ENCODE measurements around the gene ELFN1. TPM values are rescaled to one million over a fixed set of nuclear protein-coding genes. Genes with fewer than 3 reads are reported as not detected.

The ELFN1 gene
- total RNA-seq, 1 donor from 2014 or later: 2.2 TPM

DNA sequence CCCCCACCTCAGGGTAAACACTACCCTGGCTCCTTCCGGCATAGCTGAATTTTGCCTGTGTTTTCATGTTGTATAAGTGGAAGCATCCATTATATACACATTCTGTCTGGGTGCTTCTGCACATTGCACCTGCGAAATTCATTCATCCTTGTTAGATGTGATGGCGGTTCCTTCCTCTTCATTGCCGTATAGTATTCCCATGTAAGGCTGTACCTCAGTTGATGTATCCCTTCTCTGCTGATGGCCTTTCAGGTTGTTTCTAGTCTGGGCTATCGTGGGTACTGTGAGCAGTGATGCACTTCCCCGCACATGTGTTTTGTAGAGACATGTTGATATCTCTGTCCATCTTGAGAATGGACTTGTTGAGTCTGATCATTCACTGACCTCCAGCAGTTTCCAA lies 28.9 kb downstream of the ELFN1 start:
- intact Hi-C loops (cut with DNase I): no loop called here
- no peak overlapping the region for H3K27ac ChIP-seq
- no peaks in the 10 kb centered on the region for H3K9me3 ChIP-seq
- TF ChIP-seq POLR2AphosphoS5 (IDR thresholded peaks at IDR 0.05; ENCODE audit: insufficient read depth in 1 of 2, low read depth in 1 of 2): no peak
- TF ChIP-seq POLR2A (IDR thresholded peaks at IDR 0.05): no peak
- TF ChIP-seq, protein P1, sequence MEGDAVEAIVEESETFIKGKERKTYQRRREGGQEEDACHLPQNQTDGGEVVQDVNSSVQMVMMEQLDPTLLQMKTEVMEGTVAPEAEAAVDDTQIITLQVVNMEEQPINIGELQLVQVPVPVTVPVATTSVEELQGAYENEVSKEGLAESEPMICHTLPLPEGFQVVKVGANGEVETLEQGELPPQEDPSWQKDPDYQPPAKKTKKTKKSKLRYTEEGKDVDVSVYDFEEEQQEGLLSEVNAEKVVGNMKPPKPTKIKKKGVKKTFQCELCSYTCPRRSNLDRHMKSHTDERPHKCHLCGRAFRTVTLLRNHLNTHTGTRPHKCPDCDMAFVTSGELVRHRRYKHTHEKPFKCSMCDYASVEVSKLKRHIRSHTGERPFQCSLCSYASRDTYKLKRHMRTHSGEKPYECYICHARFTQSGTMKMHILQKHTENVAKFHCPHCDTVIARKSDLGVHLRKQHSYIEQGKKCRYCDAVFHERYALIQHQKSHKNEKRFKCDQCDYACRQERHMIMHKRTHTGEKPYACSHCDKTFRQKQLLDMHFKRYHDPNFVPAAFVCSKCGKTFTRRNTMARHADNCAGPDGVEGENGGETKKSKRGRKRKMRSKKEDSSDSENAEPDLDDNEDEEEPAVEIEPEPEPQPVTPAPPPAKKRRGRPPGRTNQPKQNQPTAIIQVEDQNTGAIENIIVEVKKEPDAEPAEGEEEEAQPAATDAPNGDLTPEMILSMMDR (IDR thresholded peaks at IDR 0.05): no peak
- H3K4me1 ChIP-seq: no peaks in the 10 kb centered on the region
- H3K4me3 ChIP-seq: no peak overlapping the region
- no peaks in the 10 kb centered on the region for H3K27me3 ChIP-seq
- DNase-seq (ENCODE audit: extremely low spot score in 2 of 2): no peak
- no peaks in the 10 kb centered on the region for H3K36me3 ChIP-seq

GRCh38 chr7:1700086-1700485 lies 30.0 kb downstream of the ELFN1 start:
- Histone ChIP-seq H3K9me3 (no peaks in the 10 kb centered on the region), H3K4me1 (no peaks in the 10 kb centered on the region), H3K27me3 (no peaks in the 10 kb centered on the region), H3K36me3 (no peaks in the 10 kb centered on the region), H3K4me3 (no peak overlapping the region), H3K27ac (no peak overlapping the region)
- DNase-seq (ENCODE audit: extremely low spot score in 2 of 2): no peak
- TF ChIP-seq POLR2A (IDR thresholded peaks at IDR 0.05): no peak
- TF ChIP-seq, protein P1 (IDR thresholded peaks at IDR 0.05): no peak
- no peak for TF ChIP-seq POLR2AphosphoS5 (IDR thresholded peaks at IDR 0.05; ENCODE audit: insufficient read depth in 1 of 2, low read depth in 1 of 2)
- intact Hi-C loops (cut with DNase I): no loop called here

DNA sequence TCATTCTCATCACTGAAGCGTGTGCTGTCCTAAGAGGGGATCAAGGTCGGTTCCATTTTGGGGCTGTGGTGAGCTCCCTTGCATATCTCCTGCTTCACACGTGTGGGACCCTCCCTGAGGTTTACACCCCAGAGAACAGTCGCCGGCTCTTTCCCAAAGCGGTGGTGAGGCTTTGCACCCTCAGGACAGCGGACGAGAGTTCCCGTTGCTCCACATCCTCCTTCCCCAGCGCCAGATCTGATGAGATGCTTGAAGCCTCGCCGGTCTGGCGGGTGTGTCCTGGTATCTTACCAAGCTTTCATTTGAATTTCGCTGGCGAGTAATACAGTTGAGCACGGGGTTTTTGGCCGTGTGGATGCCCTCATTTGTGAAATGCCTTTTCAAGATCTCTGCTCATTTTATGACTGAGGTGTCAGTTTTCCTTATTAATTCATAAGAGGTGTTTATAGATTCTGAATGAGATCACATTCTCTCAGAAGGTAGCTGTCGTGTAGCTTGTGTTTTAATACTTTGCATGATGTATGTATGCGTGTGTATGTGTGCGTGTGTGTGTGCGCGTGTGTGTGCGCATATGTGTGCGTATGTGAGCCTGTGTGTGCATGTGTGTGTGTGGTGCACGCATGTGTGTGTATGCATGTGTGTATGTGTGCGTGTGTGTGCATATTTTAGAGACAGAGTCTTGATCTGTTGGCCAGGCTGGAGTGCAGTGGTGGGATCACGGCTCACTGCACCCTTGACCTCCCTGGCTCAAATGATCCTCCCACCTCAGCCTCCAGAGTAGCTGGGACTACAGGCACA lies 30.7 kb downstream of the ELFN1 start:
- H3K9me3 ChIP-seq: no peaks in the 10 kb centered on the region
- H3K27ac ChIP-seq: no peak overlapping the region
- intact Hi-C loops (cut with DNase I): no loop called here
- H3K4me3 ChIP-seq: no peak overlapping the region
- H3K27me3 ChIP-seq: no peaks in the 10 kb centered on the region
- TF ChIP-seq POLR2A (IDR thresholded peaks at IDR 0.05): no peak
- no peaks in the 10 kb centered on the region for H3K4me1 ChIP-seq
- no peaks in the 10 kb centered on the region for H3K36me3 ChIP-seq
- DNase-seq (ENCODE audit: extremely low spot score in 2 of 2): no peak

DNA sequence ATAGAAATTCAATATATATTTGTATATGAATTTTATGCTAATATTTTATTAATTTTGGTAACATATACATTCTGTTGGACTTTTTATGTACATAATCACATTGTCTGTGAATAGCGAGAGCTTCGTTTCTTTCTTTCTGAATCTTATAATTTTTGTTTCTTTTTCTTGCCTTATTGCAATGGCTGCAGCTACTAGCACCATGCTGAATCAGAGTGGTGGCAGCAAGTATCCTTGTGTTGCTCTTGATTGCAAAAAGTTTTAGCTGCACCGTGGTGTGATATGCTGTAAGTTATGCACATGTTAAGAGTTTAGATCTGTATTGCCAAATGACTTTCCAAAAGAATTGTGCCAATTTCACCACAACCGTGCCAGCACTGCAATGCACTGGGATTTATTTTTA lies 32.6 kb downstream of the ELFN1 start:
- intact Hi-C loops (cut with DNase I): no loop called here
- Histone ChIP-seq H3K27ac (no peak overlapping the region), H3K9me3 (no peaks in the 10 kb centered on the region), H3K27me3 (no peaks in the 10 kb centered on the region), H3K4me3 (no peak overlapping the region), H3K4me1 (no peaks in the 10 kb centered on the region), H3K36me3 (no peaks in the 10 kb centered on the region)
- TF ChIP-seq POLR2A (IDR thresholded peaks at IDR 0.05): no peak
- DNase-seq (ENCODE audit: extremely low spot score in 2 of 2): no peak

DNA sequence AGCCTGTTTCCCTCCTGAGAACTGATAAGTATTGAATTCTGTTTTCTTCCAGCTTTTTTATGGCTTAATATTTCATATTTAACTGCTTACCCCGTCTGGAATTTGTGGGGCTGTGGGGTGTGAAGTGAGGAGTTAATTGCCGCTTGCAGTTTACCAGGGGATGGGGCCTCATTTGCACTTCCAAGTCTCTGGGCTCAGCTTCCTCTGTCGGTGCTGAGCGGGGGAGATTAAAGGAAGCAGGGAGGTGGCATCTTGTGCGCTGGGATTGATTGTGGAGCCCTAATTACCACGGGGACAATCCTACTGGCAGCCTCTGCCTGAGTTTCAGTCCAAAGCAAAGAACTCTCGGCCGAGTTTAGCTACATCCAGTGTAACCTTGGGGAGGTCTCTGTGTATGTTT lies 33.4 kb downstream of the ELFN1 start:
- Histone ChIP-seq H3K36me3 (no peaks in the 10 kb centered on the region), H3K9me3 (no peaks in the 10 kb centered on the region), H3K4me3 (no peak overlapping the region), H3K27me3 (no peaks in the 10 kb centered on the region), H3K27ac (no peak overlapping the region), H3K4me1 (no peaks in the 10 kb centered on the region)
- no peak for DNase-seq (ENCODE audit: extremely low spot score in 2 of 2)
- intact Hi-C loops (cut with DNase I): no loop called here
- TF ChIP-seq POLR2AphosphoS5 (IDR thresholded peaks at IDR 0.05; ENCODE audit: insufficient read depth in 1 of 2, low read depth in 1 of 2) (no peak), POLR2A (IDR thresholded peaks at IDR 0.05) (no peak)
- TF ChIP-seq, protein P1 (IDR thresholded peaks at IDR 0.05): no peak
